T-helper 17 cell (primary cell): ENCODE measurements around the gene CLCNKB. TPM values are rescaled to one million over a fixed set of nuclear protein-coding genes. Genes with fewer than 3 reads are reported as not detected.
"Not testable (repeated sequence)": the region's sequence is repeated elsewhere in the genome, so short reads cannot be mapped to it uniquely, and the experiment has no call there.

Source experiments
- ATAC-seq: fragments of 150-1000 bp; cut with Tn5 transposase; 2 replicates; pipeline ENCODE4 v1.10.0; 2021; ENCODE audit warnings: mild to moderate bottlenecking, moderate library complexity
- DNase-seq, 3 donors: peaks; one replicate each; pipeline versions ENCODE4 v3.0.0 to v3.0.0-alpha.2; 2020 to 2021
- H3K9me3 ChIP-seq: one replicate; pipeline ENCODE4 v1.7.0; 2013; ENCODE audit warnings: low read length, mild to moderate bottlenecking; ENCODE audit not compliant: control insufficient read depth, poor library complexity, severe bottlenecking
- H3K27ac Mint-ChIP-seq: one replicate; pipeline ENCODE4 v1.8.0; 2022; ENCODE audit warnings: mild to moderate bottlenecking, moderate library complexity, mixed read lengths
- H3K27me3 Mint-ChIP-seq: one replicate; pipeline ENCODE4 v1.8.0; 2022; ENCODE audit warnings: mixed read lengths
- H3K36me3 Mint-ChIP-seq: one replicate; pipeline ENCODE4 v1.8.0; 2022; ENCODE audit warnings: low read depth, mixed read lengths
- H3K4me1 Mint-ChIP-seq: one replicate; pipeline ENCODE4 v1.8.0; 2022; ENCODE audit warnings: mild to moderate bottlenecking, mixed read lengths
- H3K4me3 Mint-ChIP-seq: one replicate; pipeline ENCODE4 v1.8.0; 2022; ENCODE audit warnings: mild to moderate bottlenecking, moderate library complexity, mixed read lengths
- total RNA-seq, 4 donors: library from RNA in 2 of 4; stranded (reverse) in 2 of 4; gene quantifications; one replicate each; pipeline ENCODE4 v1.2.3 and lab custom pipeline; 2022 to 2026

Gene CLCNKB
- total RNA-seq, 2 donors from 2014 or later: not detected

- DNase-seq: no peak
- H3K27me3 Mint-ChIP-seq: peaks cover 35% of the 10 kb centered on the region
- H3K9me3 ChIP-seq: no peaks in the 10 kb centered on the region
- peak; percentile 52 for ATAC-seq
- H3K4me1 Mint-ChIP-seq: no peaks in the 10 kb centered on the region
- H3K27ac Mint-ChIP-seq: no peak overlapping the region
- peak overlapping the region; percentile 53 for H3K4me3 Mint-ChIP-seq
- peaks cover 4% of the 10 kb centered on the region for H3K36me3 Mint-ChIP-seq
Measured at GRCh38 chr1:16048573-16049189, 5.1 kb downstream of the CLCNKB start.

- Mint-ChIP-seq H3K27ac (peak overlapping the region; percentile 43), H3K36me3 (peaks cover 4% of the 10 kb centered on the region), H3K4me1 (no peaks in the 10 kb centered on the region), H3K27me3 (peaks cover 35% of the 10 kb centered on the region), H3K4me3 (peak overlapping the region; percentile 57)
- ATAC-seq (no peak), DNase-seq (no peak)
- H3K9me3 ChIP-seq: no peaks in the 10 kb centered on the region
Measured at GRCh38 chr1:16050328-16050727, 6.7 kb downstream of the CLCNKB start.

GRCh38 chr1:16051039-16051438 is 7.5 kb downstream of the CLCNKB start:
- peaks cover 4% of the 10 kb centered on the region for H3K36me3 Mint-ChIP-seq

GRCh38 chr1:16051949-16052348 is 8.4 kb downstream of the CLCNKB start:
- not testable (repeated sequence) for ATAC-seq, H3K4me3 Mint-ChIP-seq, H3K4me1 Mint-ChIP-seq, H3K9me3 ChIP-seq, H3K27ac Mint-ChIP-seq, DNase-seq, H3K36me3 Mint-ChIP-seq
- H3K27me3 Mint-ChIP-seq: peaks cover 26% of the 10 kb centered on the region

More at GRCh38 chr1:16051039-16051438, 7.5 kb downstream of the CLCNKB start:
- DNase-seq: no peak
- ATAC-seq: no peak
- no peaks in the 10 kb centered on the region for H3K9me3 ChIP-seq
- peaks cover 35% of the 10 kb centered on the region for H3K27me3 Mint-ChIP-seq
- no peak overlapping the region for H3K4me3 Mint-ChIP-seq
- no peak overlapping the region for H3K27ac Mint-ChIP-seq
- peaks cover 4% of the 10 kb centered on the region for H3K4me1 Mint-ChIP-seq

- DNase-seq (no peak), ATAC-seq (no peak)
- peaks cover 4% of the 10 kb centered on the region for H3K36me3 Mint-ChIP-seq
- H3K27me3 Mint-ChIP-seq: peaks cover 23% of the 10 kb centered on the region
- H3K27ac Mint-ChIP-seq: no peak overlapping the region
- H3K4me1 Mint-ChIP-seq: peaks cover 8% of the 10 kb centered on the region
- H3K9me3 ChIP-seq: no peaks in the 10 kb centered on the region
- no peak overlapping the region for H3K4me3 Mint-ChIP-seq
Measured at GRCh38 chr1:16053781-16054502, 10.4 kb downstream of the CLCNKB start.

- peaks cover 3% of the 10 kb centered on the region for H3K36me3 Mint-ChIP-seq
- ATAC-seq (no peak), DNase-seq (no peak)
- H3K4me1 Mint-ChIP-seq: peaks cover 8% of the 10 kb centered on the region
- H3K27me3 Mint-ChIP-seq: peaks cover 16% of the 10 kb centered on the region
- H3K4me3 Mint-ChIP-seq: no peak overlapping the region
- no peaks in the 10 kb centered on the region for H3K9me3 ChIP-seq
- no peak overlapping the region for H3K27ac Mint-ChIP-seq
Measured at GRCh38 chr1:16054598-16055540, 11.3 kb downstream of the CLCNKB start.

- no peaks in the 10 kb centered on the region for H3K9me3 ChIP-seq
Measured at GRCh38 chr1:16055613-16056520, 12.3 kb downstream of the CLCNKB start.

GRCh38 chr1:16056521-16056912 is 12.9 kb downstream of the CLCNKB start:
- peaks cover 17% of the 10 kb centered on the region for H3K27me3 Mint-ChIP-seq
- H3K4me1 Mint-ChIP-seq, H3K4me3 Mint-ChIP-seq, DNase-seq, H3K36me3 Mint-ChIP-seq, H3K27ac Mint-ChIP-seq, ATAC-seq, H3K9me3 ChIP-seq: not testable (repeated sequence)

More at GRCh38 chr1:16055613-16056520, 12.3 kb downstream of the CLCNKB start:
- DNase-seq: peak; percentile 62 to 83 (median 69)
- H3K27ac Mint-ChIP-seq: no peak overlapping the region
- H3K4me3 Mint-ChIP-seq: no peak overlapping the region
- peaks cover 3% of the 10 kb centered on the region for H3K36me3 Mint-ChIP-seq
- peaks cover 8% of the 10 kb centered on the region for H3K4me1 Mint-ChIP-seq
- H3K27me3 Mint-ChIP-seq: peaks cover 15% of the 10 kb centered on the region
- peak; percentile 99 for ATAC-seq

- not testable (repeated sequence) for H3K4me1 Mint-ChIP-seq, ATAC-seq, H3K27ac Mint-ChIP-seq, H3K9me3 ChIP-seq, H3K4me3 Mint-ChIP-seq, DNase-seq, H3K36me3 Mint-ChIP-seq
- peaks cover 13% of the 10 kb centered on the region for H3K27me3 Mint-ChIP-seq
Measured at GRCh38 chr1:16057314-16057915, 13.8 kb downstream of the CLCNKB start.

- not testable (repeated sequence) for ATAC-seq, H3K4me3 Mint-ChIP-seq, H3K27ac Mint-ChIP-seq, H3K9me3 ChIP-seq, H3K4me1 Mint-ChIP-seq, H3K36me3 Mint-ChIP-seq, DNase-seq
- peaks cover 13% of the 10 kb centered on the region for H3K27me3 Mint-ChIP-seq
Measured at GRCh38 chr1:16058394-16059120, 15.0 kb downstream of the CLCNKB start.

- no peak overlapping the region for H3K27ac Mint-ChIP-seq
Measured at GRCh38 chr1:16061266-16061665, 17.7 kb downstream of the CLCNKB start.

More at GRCh38 chr1:16061266-16061665, 17.7 kb downstream of the CLCNKB start:
- Mint-ChIP-seq H3K27me3 (peaks cover 28% of the 10 kb centered on the region), H3K4me1 (peaks cover 23% of the 10 kb centered on the region), H3K36me3 (peaks cover 3% of the 10 kb centered on the region), H3K4me3 (no peak overlapping the region)
- no peaks in the 10 kb centered on the region for H3K9me3 ChIP-seq
- no peak for DNase-seq
- ATAC-seq: no peak
